IPS DF 4.7 (cell line): Measurements from ENCODE around the gene COX20.
"Not testable (repeated sequence)": the region's sequence is repeated elsewhere in the genome, so short reads cannot be mapped to it uniquely, and the experiment has no call there.

Experiments used
- DNase-seq: peaks from one replicate; pipeline ENCODE4 v3.0.0-alpha.2; 2013; ENCODE audit warnings: low spot score; ENCODE audit errors: extremely low read depth

COX20 gene, protein sequence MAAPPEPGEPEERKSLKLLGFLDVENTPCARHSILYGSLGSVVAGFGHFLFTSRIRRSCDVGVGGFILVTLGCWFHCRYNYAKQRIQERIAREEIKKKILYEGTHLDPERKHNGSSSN

DNA sequence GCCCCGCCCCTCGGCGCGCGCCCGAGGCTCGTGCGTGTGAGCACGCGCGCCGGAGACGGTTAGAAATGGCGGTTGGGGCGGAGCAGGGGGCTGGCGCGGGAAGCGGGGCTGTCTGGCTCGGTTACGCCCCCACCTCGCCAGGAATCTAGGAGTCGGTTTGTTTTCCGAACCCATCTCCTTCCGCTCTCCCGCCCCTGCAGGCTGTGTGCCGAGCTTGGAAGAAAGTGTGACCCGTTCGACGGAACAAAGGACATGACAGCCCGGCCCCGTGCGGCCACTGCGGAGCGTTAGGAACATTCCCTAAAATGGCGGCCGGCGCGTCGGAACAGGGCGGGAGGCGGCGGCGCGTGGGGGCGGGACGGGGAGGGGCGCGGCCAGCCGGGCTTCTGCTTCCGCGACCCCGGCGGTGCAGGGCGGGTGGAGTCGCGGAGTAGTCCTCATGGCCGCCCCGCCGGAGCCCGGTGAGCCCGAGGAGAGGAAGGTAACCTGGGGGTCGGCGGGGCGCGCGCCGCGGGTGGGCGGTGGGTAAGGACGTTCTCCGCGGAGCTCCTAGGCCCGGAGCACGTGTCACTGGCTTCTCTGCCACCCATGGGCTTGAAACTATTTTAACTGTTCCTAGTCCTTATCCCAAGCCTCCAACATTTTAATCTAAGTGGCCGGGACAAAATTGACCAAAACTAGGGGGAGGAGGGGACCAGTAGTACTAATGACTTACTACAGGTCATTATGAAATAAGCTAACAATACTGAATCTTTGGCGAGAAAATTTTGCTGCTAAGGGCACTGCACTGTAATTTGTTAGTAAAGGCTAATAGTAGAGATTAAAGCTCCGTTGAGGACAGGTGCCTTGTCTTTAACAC lies at the start of gene COX20:
TSS of gene COX20 (plus strand) at position 383 of the 859 bp plus-strand sequence. CDS start at position 440, 57 bp downstream.
- DNase-seq = no peak

DNA sequence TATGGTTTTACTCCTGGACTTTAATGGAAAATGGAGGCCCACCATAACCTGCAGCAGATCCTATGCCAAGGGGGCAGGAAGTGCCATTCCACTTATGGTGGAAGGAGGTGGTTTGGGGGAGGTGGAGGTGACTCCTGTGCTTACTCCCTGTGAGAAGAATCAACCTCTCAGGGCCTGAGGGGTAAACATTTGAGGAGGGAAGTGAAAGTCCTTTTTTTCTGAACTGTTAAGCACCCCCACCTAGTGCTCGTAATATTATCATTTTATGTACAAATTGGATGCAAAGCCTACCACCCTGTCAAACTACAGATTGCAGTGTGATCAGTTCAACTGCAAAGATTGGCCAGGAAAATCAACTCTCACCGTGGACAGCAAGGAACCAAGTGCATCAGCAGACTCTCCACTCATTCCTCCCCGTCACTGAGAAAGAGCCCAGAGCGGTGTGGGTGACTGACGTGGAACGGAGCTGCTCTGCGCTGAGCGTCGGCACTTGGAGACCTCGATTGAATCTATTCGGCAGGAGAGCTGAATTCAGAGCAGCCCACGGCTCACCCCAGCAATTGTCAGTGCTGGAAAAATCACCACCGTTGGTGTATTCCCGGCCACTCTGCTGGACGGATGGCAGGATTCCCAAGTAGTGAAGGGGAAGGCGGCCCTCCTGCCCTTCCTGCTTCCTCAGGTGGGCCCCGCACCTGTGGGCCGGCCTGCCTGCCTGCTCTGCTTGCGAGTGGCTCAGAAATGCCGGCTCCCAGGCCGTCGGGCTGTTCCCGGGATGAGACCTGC lies 46.8 kb upstream of the COX20 start:
- no peak for DNase-seq

DNA sequence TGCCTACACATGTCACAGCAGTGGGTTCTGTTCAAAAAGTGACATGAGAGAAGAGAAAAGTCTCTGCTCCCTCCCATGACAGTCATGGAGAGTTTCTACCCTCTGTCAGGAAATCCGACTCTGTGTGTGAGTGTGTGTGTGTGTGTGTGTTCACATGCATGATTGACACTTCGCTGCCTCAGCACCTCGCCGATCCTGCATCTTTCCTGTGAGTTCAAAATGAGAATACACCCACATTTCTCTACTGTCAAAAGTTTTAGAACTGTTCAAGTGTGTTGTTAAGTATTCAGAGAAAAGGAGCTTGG lies 46.2 kb upstream of the COX20 start:
- DNase-seq = no peak

DNA sequence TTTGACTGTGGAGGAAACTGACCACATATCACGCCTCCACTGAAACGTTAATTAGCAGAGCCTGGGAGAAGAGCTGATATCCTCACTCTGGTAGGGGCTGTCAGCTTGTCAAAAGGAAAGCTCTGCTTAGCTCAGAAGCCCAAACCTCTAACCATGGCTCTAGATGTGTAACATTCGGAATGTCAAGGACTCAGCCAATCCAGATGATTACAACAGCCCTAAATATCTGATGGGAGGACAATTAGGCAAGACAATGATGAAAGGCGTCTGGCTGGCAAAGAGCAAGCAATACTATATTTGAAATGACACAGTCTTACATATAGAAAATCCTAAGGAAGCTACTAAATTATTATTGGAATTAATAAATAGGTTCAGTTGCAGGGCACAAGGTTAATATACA lies 45.7 kb upstream of the COX20 start:
- no peak for DNase-seq

DNA sequence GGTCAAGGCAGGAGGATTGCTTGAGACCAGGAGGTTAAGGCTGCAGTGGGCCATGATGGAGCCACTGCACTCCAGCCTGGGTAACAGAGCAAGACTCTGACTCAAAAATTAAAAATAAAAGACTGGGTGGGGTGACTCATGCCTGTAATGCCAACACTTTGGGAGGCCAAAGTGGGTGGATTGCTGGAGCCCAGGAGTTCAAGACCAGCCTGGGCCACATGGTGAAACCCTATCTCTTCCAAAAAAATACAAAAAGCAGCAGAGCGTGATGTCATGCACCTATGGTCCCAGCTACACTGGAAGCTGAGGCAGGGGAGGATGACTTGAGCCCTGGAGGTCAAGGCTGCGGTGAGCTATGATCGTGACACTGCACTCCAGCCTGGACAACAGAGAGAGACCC lies 44.4 kb upstream of the COX20 start:
- DNase-seq = no peak

DNA sequence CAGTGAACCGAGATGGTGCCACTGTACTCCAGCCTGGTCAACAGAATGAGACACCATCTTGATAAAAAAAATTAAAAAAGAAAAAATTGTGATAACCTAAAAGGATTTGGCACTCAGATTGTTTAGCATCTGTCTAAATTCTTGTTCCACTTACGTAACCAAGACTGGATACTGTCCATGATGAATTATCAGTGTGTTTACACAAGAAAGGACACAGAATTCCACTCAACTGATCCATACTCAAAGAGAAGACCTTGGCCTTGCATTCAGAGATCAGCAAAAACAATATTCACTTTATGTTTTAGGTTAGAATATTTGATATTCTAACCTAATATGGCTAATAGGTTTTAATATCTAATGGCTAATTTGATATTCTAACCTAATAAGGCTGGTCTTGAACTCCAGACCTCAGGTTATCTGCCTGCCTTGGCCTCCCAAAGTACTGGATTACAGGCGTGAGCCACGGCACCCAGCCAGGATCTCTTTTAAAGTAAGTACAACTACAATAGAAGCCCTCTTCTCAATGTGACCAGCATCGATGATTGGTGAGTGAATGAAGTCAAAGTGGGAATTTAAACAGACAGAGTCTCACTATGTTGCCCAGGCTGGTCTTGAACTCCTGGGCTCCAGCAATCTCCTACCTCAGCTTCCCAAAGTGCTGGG lies 43.1 kb upstream of the COX20 start:
- DNase-seq = no peak

DNA sequence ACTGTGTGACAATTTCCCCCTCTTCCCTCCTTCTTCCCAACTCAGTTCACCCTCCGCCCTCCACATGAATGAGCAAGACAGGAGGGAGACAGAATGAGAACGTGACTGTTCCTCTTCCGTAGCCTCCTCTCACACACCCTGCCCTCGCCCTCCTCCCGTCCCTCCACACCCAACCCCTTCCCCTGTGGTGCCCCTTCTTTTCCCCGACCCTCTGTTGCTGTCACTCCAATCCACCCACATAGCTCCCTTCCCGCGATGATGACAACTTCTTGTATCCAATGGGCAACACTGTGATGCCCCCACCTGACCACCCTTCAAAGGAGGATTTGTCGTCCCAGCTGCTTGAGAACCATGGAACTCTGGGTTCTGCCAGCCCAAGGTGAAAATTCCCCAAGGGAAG lies 41.4 kb upstream of the COX20 start:
- DNase-seq = no peak

DNA sequence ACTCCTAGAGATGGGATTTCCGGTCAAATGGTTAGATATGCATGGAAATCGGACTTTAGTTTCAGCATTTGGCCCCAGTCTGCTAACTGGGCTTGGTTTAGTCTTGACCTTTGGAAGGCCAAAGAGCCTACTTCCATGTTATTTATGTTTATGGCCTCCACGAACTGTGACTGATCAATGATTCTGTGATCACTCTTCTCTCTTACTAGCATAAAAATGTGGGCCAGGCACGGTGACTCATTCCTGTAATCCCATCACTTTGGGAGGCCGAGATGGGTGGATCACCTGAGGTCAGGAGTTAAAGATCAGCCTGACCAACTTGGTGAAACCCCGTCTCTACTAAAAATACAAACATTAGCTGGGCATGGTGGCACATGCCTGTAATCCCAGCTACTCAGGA lies 40.9 kb upstream of the COX20 start:
- DNase-seq = not testable (repeated sequence)

DNA sequence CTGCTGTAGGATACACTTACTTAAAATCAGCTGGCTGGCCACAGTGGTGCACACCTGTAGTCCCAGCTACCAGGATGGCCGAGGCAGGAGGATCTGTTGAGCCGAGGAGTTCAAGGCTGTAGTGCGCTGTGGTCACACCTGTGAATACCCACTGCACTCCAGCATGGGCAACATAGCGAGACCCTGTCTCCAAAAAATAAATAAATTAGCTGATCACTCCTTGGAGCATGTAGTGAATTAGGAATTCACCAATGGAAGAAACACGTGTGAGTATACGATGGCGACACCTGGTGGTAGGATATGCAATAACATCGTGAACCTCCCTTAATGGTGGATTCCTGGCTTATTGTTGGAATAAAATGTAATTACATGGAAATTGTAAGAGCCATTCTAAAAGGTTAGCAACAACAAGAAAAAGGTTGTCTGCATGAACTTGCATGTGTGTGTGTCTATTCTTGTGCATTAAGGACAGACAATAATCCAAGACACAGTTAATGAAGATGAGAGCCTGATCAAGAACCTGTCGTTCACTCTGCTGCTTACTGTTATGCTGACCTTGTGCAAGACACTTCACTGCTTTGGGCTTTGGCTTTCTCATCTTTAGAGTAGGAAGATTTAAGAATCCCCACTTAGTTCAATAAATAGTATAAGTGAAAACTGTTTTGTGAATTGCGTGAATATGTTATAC lies 38.6 kb upstream of the COX20 start:
- DNase-seq = peak; percentile 56

DNA sequence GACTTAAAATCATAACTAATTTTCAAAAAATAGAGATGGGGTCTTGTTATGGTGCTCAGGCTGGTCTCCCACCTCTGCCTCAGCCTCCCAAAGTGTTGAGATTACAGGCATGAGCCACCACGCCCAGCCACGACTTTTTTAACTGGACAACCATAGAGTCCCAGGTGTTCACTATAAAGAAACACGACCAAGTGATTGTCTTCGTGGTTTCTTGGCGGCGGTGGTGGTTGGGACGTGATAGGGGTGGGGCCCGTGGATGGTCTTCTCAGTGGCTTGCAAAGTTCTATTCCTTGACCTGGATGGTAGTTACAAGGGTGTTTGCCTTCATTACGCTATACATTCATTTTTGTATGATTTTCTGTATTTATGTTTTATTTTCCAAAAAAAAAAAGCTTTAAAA lies 34.6 kb upstream of the COX20 start:
- DNase-seq = no peak

DNA sequence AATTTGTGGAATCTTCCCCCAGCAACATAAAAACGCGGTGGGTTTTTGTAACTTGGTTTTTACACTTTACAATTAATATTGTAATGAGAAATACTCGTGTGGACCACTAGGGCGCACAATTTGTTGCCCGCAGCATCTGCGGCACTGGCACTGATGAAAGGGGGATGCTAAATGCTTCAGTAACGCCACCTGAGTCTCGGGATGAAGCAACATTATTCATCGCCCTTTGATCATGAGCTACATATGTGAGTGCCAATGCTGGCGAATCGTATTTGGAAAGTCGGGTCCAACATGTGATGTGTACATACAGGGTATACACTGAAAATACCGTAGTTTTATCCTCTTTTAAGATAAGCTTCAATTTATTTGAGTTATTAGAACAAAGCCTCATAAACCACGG lies 34.2 kb upstream of the COX20 start:
- DNase-seq = no peak

DNA sequence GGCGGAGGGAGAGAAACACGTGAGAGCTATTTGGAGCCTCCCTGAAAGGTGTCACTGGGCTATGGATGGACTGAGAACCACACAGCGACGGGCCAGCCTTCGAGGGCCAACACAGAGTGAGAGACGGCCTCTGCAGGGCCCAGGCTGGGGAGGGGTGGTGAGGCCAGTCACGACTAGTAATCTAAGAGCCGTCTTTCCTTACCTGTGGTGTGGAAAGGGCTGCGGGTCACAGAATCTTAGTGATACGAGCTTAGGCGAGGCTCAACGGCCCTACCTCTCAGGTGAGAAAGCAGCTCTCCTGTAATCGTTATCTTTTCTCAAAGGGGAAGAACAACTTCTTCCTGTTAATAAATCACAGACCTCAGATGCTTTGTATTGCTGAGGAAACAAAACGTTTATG lies 33.4 kb upstream of the COX20 start:
- no peak for DNase-seq

DNA sequence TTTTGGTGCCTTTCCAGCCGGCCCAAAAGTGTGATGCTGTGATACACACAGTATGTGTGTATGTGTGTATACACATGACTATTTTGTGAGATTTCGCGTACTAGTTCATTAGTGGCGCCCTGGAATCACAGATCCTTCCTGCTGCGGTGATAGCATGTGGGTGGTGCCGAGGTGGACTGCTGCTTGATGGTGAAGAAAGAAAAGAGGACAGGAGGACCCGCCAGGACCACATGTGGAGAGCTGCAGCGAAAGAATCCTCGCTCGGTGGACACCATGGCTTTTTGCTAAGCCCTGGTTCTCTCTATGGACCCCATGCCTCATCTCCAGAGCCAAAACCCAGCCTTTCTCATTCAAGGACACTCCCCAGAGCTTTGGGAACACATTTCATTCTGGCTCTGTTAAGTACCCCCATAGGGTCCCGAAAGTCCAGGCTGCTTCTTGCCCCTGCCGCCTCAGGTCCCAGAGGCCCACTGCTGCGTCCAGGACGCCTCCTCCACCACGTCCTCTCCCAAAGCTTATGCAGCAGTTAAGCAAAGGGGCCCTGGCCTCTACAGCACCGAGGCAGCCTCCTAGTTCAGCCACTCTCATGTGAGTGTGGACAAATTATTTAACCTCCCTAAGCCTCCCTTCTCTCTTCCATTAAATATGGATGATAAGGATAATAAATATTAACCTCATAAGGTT lies 32.8 kb upstream of the COX20 start:
- DNase-seq = no peak

DNA sequence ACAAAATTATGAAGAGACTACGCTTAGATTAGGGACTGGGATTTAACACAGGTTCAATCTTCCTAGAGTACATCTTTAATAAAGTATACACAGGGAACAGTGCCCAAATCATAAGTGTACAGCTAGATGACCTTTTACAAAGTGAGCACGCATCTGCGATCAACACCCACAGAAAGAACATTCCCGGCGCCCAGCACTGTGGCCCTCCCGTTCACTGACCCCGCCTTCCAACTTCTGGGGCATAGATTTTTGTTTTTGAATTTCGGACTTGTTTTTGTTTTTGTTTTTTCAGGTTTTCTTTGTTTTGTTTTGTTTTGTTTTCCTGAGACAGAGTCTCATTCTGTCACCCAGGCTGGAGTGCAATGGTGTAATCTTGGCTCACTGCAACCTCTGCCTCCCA lies 30.6 kb upstream of the COX20 start:
- DNase-seq = no peak

DNA sequence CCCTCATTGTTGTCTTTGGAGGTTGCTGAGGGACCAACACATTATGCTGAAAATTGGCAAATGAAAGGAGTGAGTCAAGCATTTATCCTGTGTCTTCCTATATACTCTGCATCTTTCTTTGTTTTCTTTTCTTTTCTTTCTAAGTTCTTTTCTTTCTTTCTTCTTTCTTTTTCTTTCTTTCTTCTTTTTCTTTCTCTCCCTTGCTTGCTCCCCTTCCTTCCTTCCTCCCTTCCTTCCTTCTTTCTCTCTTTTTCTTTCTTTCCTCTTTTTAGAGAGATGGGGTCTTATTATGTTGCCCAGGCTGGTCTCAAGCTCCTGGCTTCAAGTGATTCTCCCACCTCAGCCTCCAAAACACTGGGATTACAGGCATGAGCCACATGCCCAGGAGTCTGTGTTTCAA lies 28.3 kb upstream of the COX20 start:
- no peak for DNase-seq

DNA sequence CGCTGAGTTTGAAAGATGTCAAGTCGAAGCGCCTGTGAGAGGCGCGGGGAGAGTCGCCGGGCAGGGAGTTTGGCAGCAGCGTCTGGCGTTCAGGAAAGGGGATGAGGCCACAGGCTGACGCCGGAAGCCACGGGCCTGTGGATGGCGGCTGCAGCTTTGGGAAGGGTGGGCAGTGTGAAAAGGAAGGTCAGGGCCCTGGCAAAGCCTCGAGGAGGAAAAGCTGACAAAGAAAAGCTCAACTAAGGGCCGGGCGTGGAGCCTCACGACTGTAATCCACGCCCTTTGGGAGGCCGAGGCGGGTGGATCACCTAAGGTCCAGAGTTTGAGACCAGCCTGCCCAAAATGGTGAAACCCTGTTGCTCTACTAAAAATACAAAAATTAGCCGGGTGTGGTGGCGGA lies 25.2 kb upstream of the COX20 start:
- no peak for DNase-seq

DNA sequence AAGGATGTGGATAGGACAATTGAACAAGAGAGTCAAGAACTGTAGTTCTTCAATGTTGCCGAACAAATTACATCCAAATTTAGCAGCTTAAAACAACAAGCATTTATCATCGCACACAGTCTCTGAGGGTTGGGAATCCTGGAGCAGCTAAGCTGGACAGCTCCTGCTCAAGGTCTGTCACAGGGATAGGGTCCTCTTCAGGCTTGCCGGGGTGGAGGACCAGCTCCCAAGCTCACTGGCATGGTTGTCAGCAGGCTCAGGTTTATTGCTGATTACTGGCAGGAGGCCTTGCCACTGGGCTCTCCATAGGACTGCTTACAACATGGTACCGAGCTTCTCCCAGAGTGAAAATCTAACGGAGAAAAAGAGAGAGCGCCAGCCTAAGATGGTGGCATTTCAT lies 22.1 kb upstream of the COX20 start:
- no peak for DNase-seq

DNA sequence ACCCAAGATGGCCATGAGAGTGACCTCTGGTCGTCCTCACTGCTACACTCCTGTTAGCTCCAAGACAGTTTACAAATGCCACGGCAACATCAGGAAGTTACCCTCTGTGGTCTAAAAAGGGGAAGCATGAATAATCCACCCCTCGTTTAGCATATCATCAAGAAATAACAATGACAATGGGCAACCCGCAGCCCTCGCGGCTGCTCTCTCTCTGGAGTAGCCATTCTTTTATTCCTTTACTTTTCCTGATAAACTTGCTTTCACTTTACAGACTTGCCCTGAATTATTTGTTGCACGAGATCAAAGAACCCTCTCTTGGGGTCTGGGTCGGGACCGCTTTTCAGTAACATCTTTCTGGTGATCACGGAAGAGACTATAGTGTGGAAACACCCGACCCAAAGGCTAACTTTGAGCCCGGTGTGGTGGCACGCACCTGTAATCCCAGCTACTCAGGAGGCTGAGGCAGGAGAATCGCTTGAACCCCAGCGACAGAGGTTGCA lies 19.8 kb upstream of the COX20 start:
- peak; percentile 78 for DNase-seq

DNA sequence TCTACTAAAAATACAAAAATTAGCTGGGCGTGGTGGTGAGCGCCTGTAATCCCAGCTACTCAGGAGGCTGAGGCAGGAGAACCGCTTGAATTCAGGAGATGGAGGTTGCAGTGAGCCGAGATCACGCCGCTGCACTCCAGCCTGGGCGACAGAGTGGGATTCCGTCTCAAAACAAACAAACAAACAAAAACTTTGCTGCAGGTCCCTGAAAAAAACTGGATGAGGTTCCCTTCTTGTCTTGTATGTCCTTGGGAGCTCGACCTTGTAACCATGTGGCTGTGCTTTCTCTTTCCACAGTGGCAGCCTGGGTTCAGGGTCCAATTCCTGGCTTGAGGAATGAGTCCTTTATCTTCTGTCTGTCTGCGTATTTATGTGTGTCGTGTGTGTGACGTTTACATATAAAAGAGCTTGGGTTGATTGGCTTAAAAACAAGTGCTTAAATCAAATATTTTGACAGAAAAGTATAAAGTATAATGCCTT lies 18.0 kb upstream of the COX20 start:
- DNase-seq = no peak

DNA sequence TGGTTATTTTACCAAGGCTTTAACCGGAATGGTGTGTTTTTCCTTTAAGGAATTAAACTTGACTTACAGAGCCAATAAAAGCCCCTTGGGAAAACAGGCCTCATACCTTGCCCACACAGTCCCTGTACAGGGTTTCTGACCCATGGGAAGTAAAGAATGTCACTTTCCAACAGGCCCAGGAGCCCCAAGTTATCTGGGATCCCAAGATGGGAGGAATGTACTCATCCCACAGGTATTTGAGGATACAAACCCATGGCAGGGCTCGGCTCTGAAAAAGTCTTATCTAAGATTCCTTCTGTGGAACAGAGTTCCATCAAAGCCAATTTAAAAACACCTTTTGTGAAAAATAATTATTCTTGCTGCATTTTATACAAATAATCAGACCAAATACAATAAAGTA lies 15.3 kb upstream of the COX20 start:
- DNase-seq = no peak

DNA sequence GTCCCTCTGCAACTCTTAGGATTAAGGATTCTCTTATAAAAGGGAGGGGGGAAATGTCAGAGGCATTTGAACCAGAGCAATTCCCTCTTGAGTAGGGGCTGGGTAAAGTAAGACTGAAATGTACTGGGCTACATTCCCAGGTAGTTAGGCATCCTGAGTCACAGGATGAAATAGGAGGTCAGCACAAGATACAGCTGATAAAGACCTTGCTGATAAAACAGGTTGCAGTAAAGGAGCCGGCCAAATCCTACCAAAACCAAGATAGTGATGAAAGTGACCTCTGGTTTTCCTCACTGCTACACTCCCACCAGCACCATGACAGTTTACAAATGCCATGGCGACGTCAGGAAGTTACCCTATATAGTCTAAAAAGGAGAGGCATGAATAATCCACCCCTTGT lies 14.3 kb upstream of the COX20 start:
- no peak for DNase-seq
